NCI-H2196 treated with DMSO at 0.1 percent for 48 hours (cell line): ENCODE measurements around the gene HDAC5.
A peak's percentile ranks its signal among the peaks of the same experiment; 100 is the strongest.
"Not testable (repeated sequence)": the region's sequence is repeated elsewhere in the genome, so short reads cannot be mapped to it uniquely, and the experiment has no call there.

Experiments
- DNase-seq: peaks from one replicate; lab custom pipeline; 2025; ENCODE audit not compliant: unreplicated experiment; lab: John Stamatoyannopoulos, UW

HDAC5 gene

DNA sequence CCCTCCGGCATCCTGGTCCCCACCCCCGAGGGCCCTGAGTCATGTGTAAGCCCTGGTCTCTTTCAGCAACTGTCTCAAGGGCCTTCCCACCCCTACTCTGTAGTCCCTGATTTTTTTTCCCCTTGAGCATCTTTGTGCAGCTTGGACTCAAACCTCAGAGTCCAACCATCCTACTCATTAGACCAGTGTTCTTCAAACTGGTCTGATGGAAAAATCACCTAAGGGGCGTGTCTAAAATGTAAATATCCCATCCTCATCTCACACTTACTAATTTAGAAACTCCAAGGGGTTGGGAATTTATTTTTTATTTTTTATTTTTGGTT is 52.3 kb downstream of the HDAC5 start:
- no peak for DNase-seq

DNA sequence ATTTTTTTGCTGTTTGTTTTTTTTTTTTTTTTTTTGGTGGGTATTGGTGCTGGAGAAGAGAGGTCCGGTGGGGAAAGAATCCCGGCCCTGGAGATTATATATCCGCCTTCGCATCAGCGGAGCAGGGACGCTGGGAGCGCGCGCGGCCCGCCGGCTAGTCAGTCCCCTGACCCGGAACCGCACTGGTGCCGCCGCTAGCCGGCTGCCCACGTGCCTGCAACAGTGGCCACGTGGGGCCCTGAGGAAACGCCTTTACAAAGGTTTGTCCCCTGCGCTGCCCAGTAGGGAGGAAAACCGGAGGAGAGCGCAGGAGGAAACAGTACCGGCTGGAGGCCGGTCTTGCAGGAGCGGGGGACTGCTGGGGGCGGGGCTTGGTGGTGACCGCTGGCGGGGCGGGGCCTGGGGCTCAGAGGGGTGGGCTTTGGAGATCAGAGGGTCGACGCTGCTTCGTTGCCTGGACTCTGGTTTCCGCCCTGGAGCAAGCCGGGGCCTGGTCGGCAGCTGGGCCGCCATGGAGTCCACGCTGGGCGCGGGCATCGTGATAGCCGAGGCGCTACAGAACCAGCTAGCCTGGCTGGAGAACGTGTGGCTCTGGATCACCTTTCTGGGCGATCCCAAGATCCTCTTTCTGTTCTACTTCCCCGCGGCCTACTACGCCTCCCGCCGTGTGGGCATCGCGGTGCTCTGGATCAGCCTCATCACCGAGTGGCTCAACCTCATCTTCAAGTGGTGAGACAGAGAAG is 52.8 kb downstream of the HDAC5 start, which contains the start of gene G6PC3:
Gene G6PC3 (plus strand): TSS at position 281 of the 743 bp plus-strand sequence. CDS start 231 bp downstream, at position 512.
- peak; percentile 97 for DNase-seq

DNA sequence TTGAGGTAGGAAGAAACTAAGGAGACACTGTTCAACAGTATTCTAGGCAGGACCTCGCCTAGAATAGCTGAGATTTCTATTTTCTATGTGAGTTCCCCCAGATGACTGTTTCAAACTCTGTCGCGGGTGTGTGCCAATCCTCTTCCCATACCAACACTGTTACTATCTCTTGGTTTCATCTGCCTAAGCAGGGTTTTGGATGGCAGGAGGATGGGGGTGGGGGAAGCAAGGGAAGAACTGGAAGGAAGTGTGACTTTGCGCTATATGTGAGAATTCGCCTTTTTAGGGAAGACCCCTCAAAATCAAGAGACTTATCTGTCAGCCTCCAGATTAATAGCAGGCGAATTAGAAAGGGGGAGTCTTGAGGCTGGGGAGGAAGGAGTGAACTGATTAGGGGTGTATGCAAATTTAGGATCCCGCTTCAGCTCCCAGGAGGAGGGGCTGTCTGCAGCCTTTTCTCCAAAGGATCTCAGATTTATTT is 53.4 kb downstream of the HDAC5 start:
- no peak for DNase-seq

DNA sequence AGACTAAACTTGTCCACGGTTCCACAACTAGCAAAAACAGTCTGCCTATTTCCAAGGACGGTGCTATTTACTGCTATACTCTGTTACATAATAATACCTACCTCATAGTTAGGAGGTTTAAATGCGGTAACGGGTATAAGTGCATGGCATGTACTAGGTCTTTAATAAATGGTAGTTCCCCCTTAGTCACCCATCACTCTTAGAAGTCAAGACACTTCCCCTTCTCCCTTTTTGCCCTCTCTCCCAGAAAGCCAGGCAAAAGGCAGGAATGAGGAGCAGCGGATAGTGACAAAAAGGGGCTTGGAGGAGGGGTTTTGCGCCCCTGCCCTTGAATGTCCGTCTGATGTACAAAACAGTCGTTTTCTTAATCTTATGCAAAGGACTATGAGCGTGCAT is 55.9 kb downstream of the HDAC5 start:
- DNase-seq = no peak

DNA sequence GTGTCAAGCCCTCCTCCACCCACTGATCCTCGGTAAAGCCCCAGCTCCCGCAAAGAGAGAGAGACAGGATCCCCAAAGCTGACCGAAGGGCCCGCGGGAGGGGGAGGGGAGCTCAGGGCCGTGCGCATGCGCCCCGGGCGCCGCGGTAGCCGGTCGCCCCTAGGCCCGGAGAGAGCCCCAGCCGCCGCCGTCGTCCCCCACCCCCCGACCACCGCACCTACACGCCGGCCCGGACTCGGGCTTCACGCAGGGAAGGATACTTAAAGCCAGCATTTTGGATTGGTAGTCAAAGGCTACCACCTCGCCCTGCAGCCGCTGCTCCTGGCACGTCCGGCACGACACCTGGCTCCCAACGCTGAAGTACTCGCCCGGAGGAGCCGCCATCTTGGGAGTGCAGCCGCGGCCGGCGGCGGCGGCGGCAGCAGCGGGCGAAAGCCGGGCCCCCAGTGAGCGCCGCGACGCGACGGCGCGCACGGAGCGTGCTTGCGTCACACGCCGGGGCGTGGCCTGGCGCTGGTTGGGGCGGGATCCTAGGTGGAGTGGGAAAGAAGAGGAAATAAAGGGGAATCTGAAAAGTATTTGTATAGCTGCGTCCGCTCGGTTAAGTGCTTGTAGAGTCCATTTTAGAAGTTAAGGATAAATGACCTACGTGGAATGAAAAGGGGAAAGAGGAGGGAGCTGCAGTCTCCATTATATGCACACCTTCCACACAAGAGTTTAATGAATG is 57.1 kb downstream of the HDAC5 start, which contains the start of gene LSM12:
Gene LSM12 (minus strand): TSS at position 468 of the 727 bp plus-strand sequence. CDS start 84 bp downstream, at position 384.
- peak; percentile 88 for DNase-seq

DNA sequence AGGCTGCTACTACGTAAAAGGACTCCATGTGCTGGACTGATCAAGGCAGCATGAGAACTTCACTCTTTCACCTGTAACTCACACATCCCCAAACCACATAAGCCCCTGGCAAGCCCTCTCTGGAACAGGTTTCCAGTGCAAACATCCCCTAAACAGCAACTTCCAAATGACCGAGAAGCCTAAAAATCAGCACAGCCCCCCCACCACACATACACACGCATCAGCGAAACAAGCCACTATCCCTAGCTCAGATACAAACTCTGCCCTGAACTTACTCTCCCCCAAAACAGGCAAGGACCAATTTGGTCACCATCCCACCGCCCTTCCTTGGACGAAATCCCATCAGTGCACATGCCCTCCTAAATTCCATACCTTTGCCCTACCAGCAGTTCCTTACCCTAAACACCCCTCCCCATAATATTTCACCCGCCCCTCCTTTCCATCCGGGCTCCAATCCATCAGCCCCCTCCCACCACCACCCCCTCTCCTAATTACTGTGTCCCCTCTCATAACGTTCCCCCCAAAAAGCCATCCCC is 57.7 kb downstream of the HDAC5 start:
- no peak for DNase-seq

DNA sequence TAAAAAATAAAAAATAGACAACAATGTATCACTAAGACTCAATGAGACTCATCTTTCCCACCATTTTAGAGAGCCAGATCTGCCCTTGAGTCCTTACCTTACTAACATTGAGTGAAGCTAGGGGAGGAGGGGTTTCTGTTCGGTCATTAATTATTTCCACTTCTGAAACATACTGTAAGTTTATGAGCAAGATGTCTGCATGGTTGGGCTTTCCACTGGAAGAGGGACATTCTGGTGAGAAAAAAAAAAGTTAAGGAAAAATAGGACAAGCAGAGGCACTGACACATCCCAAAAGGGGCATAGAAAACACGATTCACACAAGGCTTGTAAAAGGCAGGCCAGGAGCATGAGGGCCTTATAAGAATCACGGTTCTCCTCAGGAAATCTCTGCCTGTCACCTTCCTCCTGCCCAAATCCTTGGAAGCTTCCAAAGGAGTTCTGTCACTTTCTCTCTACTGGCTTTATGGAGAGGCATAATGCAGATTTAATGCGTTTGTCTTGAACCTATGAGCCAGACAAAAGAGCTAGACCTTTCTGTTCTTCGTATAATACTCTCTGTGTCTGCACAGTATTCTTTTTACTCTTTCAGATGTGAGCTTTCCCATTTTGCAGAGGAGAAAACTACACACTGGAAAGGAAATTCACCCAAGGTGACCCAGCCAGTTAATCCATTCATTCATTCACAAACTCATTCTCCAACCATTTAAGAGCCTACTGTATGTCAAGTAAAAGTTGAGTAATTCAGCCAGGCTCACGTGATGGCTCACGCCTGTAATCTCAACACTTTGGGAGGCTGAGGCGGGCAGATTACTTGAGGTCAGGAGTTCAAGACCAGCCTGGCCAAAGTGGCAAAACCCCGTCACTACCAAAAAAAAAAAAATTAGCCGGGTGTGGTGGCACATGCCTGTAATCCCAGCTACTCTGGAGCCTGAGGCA is 59.5 kb downstream of the HDAC5 start:
- DNase-seq = no peak

DNA sequence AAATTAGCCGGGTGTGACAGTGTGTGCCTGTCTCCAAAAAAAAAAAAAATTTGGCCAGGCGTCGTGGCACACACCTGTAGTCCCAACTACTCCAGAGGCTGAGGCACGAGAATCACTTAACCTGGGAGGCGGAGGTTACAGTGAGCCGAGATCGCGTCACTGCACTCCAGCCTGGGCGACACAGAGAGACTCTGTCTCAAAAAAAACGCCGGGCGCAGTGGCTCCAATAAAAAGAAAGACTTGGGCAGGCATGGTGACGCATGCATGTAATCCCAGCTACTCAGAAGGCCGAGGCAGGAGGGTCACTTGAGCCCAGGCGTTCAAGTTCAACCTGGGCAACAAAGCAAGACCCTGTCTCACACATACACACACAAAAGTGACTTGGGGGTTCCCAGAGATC is 60.6 kb downstream of the HDAC5 start:
- DNase-seq = no peak

DNA sequence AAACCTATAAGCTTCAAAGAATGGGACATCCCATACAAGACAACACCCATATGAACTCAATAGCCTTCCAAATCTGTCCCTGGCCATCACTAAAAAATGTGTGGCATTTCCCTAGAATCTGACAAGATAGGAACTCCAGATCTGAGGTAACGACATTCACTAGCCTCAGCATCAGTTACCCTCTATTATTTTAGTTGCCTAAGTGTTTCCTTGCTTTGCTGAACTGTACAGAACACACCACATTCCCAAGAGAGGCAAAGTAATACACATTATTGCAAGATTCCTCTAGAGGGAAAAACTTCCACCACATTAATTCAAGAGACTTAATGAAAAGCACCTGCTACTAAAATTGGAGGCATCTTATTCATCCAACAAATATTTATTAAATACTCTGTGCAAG is 62.0 kb downstream of the HDAC5 start:
- DNase-seq = no peak

DNA sequence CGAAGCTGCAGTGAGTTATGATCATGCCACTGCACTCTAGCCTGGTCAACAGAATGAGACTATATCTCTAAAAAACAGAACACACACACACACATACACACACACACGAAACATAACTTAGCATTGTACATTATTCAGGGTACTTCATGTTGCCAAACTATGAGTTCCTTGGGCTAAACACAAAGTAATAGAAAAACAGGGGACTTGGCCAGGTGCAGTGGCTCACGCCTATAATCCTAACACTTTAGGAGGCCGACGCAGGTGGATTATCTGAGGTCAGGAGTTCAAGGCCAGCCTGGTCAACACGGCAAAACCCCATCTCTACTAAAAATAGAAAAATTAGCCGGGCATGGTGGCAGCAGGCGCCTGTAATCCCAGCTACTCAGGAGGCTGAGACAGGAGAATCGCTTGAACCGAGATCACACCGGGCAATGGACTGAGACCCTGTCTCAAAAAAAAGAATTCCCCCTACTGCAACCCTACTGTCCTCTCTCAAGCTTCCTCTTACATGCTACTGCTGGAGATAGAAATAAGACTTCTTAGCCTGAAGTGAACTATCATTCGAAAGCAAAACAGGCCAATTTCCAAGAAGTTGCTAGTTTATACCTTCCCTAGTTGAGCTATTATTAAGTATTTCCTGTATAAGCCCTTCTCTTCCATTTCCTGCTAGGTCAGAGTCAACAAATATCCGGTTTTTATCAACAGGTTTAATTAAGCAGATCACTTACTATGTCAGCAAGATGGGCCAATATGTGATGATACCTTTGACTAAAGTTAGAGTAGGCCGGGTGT is 64.1 kb downstream of the HDAC5 start:
- no peak for DNase-seq

DNA sequence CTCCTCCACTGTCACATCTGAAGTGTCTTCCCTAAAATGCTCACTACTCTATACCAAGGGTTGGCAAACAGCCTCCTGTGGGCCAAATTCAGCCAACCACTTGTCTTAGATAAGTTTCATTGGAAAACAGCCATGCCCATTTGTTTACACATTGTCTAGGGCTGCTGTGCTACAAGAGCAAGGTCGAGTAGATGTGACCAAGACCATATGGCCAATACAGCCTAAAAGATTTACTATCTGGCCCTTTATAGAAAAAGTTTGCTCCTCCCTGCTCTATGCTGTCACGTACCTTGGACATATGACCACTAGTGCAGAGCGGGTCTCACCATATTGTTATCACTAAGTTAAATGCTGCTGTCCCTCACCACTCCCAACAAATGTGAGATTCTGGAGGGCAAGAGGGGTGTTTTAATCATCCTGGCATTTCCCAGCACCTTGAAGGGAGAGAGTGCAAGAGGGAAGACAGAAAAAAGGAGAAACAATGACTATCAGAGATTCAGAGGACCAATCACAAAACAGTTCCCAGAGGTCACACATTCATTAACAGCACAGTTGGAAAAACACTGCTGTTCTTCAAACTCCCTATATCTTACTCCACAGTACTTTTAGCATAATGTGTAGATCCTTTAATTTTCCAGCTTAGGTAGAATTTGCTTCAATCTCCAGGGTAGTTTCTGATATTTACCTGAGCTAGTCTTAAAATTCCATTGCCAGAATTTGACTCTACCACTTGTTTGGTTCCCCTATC is 70.1 kb downstream of the HDAC5 start:
- DNase-seq = peak; percentile 35

DNA sequence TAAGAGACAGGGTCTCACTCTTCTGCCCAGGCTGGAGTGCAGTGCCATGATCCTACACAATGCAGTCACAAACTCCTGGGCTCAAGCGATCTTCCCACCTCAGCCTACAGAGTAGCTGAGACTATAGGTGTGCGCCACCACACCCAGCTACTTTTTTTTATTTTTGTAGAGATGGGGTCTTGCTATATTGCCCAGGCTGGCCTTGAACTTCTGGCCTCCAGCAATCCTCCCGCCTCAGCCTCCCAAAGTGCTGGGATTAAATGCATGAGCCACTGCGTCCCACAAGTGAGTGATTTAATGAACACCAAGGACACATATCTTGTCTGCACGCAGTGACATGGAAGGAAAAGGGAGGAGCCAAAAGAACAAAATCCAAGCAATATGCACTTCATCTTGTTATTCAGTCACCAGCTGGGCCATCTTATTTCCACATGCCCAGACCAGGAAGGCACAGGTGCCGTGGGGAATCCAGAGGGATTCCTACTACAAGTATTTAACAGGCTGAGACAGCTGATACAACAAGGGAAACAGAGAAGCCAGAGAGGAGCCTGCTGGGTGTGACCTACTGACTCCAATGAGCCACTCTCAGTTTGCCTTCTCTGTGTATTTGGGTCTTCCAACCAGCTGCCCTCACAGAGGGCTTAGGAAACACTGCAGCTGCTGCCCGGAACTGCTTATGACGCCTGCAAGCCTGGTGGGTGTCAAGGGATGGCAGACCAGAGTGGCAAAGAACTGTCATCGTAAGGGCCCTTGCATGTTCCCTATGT is 74.0 kb downstream of the HDAC5 start:
- no peak for DNase-seq

DNA sequence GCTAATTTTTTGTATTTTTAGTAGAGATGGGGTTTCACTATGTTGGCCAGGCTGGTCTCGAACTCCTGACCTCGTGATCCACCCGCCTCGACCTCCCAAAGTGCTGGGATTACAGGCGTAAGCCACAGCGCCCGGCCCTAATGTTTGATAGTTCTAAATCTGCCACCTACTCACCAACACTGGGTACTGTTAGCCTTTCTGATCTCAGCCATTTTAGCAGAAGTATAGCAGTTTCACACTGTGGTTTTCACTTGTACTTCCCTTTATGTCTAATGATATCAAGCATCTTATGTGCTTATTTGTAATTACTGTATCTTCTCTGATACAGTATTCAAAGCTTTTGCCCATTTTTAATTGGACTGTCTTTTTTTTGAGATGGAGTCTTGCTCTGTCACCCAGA is 76.5 kb downstream of the HDAC5 start:
- DNase-seq = not testable (repeated sequence)

DNA sequence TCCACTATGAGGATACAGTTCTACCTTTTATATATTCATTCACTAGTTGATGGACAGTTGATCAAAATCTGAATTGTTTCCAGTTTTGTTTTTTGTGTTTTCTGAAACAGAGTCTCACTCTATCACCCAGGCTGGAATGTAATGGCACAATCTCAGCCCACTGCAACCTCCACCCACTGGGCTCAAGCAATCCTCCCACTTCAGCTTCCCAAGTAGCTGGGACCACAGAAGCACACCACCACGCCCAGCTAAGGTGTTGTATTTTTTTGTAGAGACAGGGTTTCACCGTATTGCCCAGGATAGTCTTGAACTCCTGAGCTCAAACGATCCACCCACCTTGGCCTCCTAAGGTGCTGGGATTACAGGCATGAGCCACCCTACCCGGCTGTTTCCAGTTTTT is 78.0 kb downstream of the HDAC5 start:
- DNase-seq = no peak

DNA sequence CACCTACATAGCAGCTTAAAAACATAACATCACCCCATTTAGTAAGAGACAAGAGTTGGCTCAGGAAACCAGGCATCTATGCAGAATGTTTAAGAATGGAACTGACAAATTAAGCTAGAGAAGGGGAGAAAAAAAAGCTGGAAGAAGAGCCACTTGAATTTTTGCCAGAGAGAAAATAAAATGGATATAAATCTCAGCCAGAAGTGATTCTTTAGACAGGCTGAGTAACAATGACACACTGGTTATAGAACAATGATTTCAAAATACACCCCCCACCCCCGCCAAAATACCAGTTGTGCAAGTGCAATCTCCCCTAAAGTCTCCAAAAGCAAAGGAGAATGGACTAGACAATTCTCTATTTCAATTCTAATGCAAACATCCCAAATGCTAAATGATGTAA is 79.4 kb downstream of the HDAC5 start:
- DNase-seq = no peak

DNA sequence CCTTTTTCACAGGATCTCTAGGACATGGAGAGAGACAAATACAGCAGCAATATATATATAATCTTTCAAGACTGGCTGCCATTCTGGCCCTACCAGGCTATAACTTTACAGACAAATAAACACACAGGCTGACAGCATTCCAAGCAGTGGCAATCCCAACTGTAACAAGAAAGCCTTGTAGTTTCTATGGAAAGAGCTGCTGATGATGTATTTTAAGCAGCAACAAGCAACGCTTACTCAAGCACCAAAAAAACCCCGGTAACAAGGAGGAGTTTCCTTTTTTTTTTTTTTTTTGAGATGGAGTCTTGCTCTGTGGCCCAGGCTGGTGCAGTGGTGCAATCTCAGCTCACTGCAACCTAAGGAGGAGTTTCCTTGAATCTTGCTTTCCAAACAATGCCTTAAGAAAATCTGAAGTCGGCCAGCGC is 80.2 kb downstream of the HDAC5 start:
- DNase-seq = no peak

DNA sequence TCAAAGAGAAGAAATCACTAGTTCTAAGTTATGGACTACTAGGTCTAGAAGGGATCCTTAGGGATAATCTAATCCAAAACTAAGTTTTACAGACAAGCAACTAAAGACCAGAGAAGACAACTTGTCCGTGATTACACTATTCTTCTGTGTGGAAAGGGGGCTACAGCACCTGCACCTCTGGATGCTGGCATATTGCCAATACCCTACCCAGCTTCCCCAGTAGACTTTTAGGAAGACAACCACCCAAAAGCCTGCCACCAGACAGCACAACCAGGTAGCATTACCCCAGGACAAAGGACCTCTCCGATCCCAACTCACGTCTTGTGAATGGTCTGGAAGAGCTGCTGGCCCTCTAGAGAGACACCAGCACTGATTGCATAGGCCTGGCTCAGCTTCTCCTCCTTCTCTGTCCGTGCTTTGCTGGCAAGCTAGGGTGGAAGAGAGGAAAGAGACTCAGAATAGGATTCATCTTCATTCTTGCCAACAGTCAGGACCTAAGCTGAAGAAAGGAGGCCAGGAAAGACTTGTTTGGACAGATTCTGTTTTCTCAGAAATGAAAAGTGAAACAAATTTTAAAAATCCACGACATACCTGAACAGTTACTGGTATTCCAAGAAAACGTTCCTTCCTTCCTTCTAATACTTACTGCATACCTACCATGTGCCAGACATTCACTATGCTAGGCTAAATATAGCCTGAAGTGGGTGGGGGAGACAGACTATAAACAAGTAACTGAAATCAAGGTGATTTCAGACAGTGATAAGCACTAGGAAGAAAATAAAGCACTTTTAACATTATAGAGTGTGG is 83.4 kb downstream of the HDAC5 start:
- no peak for DNase-seq

DNA sequence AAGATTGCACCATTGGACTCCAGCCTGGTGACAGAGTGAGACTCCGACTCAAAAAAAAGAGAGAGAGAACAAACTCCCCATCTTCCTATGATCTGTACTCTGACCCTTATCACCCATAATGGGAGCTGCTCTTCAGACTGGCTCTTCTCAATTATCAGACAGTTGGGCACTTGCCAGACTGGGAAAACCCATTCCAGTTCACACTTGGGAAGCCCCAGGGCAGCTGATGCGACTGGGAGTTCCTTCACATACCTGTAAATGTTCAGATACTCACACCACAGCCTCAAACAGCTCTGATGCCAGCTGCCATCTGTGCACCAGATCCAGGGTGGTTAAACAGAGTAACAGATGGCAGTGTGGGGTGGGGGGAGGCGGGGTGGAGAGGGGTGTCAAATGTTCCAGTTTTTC is 84.8 kb downstream of the HDAC5 start:
- no peak for DNase-seq
